ENCODE measurements around the gene UPK2.

Gene UPK2
- total RNA-seq: 0 to 0.97 reads per million in 2 donors

- DNase-seq: peak; percentile 92
Measured at GRCh38 chr11:118956094-118956846, at the start of gene UPK2. TSS of gene UPK2 (plus strand) at chr11:118956298. CDS start at chr11:118956351, 53 bp downstream.

DNA sequence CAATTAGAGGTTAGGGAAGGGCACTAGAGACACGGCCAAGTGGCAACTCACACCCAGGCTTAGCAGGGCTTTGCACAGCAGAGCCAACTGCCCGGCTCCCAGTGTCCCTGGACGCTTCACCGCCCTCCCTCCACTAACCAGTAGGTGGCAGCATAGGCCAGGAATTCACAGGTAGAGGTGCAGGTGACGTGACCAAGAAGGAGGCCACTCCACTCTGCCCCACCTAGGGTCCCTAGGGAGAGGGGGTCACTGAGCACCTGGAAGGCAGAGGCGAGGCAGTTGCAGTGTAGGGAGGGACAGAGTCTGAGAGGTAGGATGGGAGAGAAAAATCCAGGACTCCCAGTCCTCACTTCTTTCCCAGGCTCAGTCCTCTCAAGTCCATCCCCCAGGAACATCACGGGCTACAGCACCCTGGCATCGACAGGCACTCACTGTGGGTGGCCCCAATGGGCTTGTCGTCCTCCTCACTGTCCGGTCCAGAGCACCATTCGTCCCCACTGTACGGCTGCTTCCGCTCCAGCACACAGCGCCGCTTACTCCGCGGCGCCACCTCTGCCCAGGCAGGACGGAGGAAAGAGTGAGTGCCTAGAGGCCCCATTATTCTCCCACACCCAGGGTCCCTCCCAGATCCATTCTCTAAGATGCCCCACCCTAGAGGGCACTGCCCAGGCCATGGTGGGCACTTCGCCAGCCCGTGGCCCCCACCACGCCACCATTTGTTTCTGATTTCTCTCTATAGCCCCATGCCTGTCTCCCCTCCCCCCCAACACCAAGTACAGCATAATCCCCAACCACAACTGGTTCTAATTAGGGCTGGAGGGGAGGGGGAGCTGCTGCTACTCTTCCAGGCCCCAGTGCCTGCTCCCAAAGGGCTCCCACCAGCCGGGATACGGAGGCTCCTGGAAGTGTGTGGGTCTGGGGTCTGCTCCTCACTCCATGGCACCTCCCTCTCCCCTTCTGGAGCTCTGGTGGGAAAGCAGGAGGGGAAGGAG is 48.8 kb upstream of the UPK2 start:
- DNase-seq: peak; percentile 85

GRCh38 chr11:118908264-118908663 is 47.8 kb upstream of the UPK2 start:
- no peak for DNase-seq

DNA sequence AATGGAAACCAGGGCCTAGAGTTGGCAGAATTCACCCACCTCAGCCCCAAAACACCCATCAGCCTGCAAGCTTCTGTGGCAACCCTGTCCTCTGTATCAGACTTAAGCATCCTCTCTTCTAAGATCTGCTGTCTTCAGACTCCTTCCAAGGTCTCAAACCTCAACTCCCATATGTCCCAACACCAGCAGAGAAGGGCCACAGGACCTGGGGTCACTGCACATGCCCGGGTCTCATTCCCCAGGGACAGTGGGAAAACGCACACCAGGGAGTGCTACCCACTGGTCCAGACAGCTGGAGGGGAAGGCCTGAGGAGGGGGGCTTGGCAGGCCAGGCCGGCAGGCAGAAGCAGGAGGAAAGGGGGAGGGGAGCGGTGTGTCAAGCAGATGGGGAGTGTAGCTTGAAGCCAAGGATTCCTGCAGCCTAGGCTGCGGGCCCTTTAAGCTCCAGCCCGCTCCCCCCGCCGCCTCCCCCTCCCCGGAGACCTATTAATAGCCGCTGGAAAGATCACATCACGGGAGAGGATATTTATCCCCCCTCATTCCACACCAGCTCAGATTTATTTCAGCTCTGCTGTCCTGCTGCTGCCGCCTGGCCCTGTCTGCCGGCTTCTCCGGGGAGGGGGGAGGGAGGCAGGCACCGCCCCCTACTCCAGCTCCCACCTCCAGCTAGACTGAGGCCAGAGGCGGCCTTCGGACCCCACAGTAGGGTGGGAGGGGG is 47.0 kb upstream of the UPK2 start:
- DNase-seq: no peak

DNA sequence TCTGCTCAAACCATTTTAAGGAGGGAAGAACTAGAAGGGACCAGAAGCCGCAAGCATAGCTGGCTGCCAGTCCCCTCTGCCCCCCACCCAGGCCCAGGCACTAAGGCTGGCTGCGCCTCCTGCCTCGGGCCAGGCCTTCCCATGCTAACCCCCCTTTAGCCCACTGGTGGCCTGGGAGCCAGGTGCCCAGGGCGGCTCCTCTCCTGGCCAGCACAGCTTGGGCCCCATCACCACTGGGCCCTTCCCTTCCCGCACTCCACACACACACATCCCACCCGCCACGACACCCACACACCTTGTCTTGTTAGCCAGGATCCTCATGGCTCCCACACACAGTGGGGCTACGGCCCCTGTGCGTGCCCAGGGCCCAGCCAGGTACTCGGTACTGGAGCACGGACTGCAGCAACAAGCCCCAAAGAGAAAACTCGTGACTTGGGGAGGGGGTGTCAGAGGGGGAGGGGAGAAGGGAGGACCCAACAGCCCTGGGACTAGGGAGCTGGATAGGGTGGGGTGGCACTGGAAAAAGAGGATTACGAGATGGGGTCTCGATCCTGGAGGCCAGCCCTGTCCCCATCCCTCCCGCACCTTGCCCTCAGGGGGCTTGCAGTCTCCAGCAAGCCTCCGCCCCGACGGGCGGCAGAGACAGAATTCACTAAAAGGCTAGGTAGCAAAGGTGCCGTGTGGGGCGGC is 46.3 kb upstream of the UPK2 start:
- DNase-seq: no peak

GRCh38 chr11:118910309-118911112 is 45.6 kb upstream of the UPK2 start:
- peak; percentile 54 for DNase-seq

- no peak for DNase-seq
Measured at GRCh38 chr11:118911113-118911879, 44.8 kb upstream of the UPK2 start.

- peak; percentile 66 for DNase-seq
Measured at GRCh38 chr11:118911880-118912741, 44.0 kb upstream of the UPK2 start.

DNA sequence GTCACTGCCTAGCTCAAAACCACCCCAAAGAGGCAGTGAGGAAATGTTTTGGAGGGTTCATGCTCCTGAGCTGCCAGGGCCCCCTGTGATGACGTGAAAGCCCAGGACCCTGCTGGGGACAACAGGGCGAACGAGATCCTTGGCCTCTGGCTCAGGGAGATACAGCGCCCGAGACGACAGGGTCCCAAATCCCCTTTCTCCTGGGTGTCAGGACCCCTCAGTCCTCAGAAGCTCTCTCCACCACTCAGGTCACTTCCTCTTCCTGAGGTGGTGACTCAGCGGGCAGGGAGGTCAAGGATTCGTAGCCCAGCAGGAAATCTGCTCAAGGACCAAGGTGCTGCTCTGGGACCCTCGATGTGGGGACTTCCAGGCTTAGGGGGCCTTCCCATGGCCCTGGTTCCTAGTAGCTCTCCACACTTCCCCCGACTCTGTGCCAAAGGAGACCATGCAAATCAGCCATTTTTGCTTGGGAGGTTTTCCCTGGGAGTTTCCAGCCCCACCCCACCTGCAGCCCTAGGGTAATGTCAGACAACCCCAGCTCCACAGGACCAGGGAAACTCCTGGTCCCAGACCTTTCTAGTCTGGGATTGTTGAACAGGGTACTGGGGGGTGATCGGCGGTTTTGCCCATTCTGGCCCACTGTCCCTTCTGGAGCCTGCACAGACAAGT is 43.2 kb upstream of the UPK2 start:
- DNase-seq: peak; percentile 30

GRCh38 chr11:118913411-118914125 is 42.5 kb upstream of the UPK2 start:
- no peak for DNase-seq

DNA sequence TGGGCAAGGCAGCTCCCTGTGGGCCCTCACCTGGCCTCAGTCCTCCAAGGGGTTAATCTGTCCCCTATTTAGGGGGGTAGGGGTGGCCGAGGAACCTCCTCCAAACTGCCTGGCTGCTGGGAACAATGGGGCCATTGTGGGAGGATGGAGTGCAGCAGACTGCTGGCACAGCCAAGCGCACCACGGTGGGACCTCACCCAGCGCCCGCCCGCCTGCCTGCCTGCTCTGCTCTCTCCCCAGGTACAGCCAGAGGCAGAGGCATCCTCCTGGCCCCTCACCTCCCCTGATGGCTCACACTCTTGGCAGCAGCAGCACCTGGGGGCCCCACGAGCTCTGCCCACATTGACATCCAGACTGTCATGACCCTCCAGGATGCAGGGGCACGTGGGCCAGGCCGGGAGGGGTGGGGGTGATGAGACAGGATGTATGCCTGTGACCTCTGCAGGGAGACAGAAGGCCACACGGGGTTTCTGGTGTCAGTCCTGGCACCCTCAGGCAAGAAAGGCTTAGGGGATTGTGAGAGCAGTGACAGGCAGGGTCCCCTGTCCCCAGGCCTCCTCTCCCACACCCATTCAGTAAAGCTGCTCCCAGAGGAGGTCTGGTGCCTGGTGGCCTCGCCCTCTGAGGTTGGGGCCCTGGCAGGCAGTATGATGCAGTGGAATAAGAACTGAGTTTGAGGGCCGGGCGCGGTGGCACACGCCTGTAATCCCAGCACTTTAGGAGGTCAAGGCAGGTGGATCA is 41.8 kb upstream of the UPK2 start:
- peak; percentile 75 for DNase-seq

DNA sequence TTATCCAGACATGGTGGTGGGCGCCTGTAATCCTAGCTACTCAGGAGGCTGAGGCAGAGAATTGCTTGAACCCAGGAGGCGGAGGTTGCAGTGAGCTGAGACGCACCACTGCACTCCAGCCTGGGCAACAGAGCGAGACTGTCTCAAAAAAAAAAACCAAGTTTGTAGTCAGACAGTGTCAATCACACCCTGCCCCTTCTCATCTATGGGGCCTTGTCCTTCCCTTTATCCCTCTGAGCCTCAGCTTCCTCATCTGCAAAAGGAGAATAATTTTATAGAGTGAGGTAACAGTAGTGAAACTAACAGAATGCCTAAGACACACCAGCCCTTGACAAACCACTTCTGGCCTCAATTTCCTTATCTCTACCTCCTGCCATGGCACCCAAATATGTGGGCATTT is 41.1 kb upstream of the UPK2 start:
- no peak for DNase-seq

DNA sequence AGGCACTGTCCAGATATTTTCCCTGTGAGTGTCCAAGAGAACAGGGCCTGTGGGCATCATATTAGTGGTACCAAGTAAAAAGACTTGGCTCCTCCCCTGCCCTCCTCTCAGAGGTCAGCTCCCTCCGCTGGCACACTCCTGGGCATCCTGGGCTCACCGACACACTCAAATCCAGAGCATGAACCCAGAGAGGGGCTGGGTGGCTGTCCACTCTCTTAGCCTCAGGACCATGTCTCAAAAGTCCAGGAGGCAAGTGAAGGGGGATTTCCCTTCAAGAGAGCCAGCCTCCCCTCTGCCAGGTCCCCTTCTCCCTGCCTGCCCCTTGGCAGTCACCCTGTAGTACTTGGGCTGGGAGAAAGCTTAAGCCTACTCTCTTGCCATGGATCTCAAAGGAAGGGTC is 40.7 kb upstream of the UPK2 start:
- no peak for DNase-seq

GRCh38 chr11:118915941-118916841 is 39.9 kb upstream of the UPK2 start:
- DNase-seq: no peak

DNA sequence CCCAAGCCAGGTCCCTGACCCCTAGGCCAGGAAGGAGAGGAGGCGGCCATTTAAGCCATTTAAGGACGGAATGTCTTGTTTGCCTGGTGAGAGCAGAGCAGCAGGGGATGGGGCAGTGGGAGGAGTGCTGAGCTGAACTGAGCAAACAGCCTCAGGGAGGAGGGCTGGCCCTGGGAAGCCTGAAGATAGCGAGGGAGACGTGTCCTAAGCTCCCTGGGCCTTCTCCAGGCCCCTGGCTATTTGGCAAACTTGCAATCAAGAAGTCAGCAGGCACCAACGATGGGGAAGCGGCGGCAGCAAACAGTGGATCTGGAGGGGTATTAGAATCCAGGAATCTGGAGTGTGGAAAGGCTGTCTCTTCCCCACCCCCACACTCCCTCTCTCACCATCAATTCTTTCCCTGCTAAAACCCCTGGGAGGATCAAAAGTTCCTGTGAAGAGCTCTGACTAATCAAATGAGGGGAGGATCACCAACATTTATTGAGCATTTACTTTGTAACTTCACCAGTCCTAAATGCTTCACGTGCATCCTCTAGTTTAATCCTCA is 39.2 kb upstream of the UPK2 start:
- DNase-seq: no peak

DNA sequence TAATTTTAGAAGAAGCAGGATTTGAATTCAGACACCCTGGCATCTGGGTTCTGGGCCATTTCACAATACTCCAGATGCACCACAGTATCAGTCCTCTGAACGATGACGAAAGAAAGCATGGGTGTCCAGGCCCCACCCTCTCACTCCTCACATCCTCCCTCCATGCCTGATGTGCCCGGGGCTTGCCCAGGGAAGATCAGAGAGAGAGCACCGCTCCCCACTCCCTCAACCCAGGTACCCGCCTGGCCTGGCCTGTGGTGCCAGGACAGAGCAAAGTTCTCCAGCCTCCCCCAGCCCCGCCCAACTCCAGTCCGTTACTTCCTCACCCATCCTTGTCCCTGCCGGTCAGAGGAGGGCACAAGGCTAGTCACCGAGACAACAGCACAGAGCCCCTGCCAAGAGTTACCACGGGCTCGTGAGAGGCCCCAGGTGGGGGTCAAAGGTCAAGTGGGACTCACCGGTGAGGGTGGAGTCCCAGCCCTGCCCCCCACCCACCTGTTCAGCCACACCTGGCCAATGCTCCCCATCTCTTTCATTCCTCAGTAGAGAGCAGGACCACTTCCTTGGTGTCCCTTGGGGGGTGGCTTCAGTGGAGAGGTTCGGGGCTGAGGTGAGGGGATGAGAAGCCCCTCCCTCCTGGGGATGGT is 38.5 kb upstream of the UPK2 start:
- peak; percentile 55 for DNase-seq

Data from T-helper 9 cell (primary cell).